Measurements from ENCODE around the gene CCDC14.

Gene CCDC14

GRCh38 chr3:123884993-123885392 is 76.0 kb downstream of the CCDC14 start:
- H3K4me3 ChIP-seq (ENCODE audit: low read length): no peak overlapping the region
- TF ChIP-seq ZNF274 (IDR thresholded peaks at IDR 0.05; ENCODE audit: low read depth, low read length): no peak

GRCh38 chr3:123884203-123884831 is 76.7 kb downstream of the CCDC14 start, which contains the start of gene MYLK:
TSS of gene MYLK (minus strand) at chr3:123884332. CDS start at chr3:123793841, 90,491 bp downstream.
- no peak for TF ChIP-seq ZNF274 (IDR thresholded peaks at IDR 0.05; ENCODE audit: low read depth, low read length)
- peak within 1 kb of the TSS; percentile 27; the same call in 1 of the 2 replicates for H3K4me3 ChIP-seq (ENCODE audit: low read length)

- H3K4me3 ChIP-seq (ENCODE audit: low read length): peak overlapping the region; percentile 19; the same call in 1 of the 2 replicates
- no peak for TF ChIP-seq ZNF274 (IDR thresholded peaks at IDR 0.05; ENCODE audit: low read depth, low read length)
Observed at GRCh38 chr3:123883701-123884202, 77.3 kb downstream of the CCDC14 start.

- no peak for TF ChIP-seq ZNF274 (IDR thresholded peaks at IDR 0.05; ENCODE audit: low read depth, low read length)
Observed at GRCh38 chr3:123883111-123883510, 77.9 kb downstream of the CCDC14 start.

GRCh38 chr3:123881771-123882170 is 79.3 kb downstream of the CCDC14 start:
- no peak overlapping the region for H3K4me3 ChIP-seq (ENCODE audit: low read length)
- no peak for TF ChIP-seq ZNF274 (IDR thresholded peaks at IDR 0.05; ENCODE audit: low read depth, low read length)

More at GRCh38 chr3:123883111-123883510, 77.9 kb downstream of the CCDC14 start:
- no peak overlapping the region for H3K4me3 ChIP-seq (ENCODE audit: low read length)

- no peak for TF ChIP-seq ZNF274 (IDR thresholded peaks at IDR 0.05; ENCODE audit: low read depth, low read length)
- H3K4me3 ChIP-seq (ENCODE audit: low read length): no peak overlapping the region
Observed at GRCh38 chr3:123880998-123881561, 79.9 kb downstream of the CCDC14 start.

- TF ChIP-seq ZNF274 (IDR thresholded peaks at IDR 0.05; ENCODE audit: low read depth, low read length): no peak
- no peak overlapping the region for H3K4me3 ChIP-seq (ENCODE audit: low read length)
Observed at GRCh38 chr3:123878807-123879206, 82.2 kb downstream of the CCDC14 start.

- TF ChIP-seq ZNF274 (IDR thresholded peaks at IDR 0.05; ENCODE audit: low read depth, low read length): no peak
- H3K4me3 ChIP-seq (ENCODE audit: low read length): no peak overlapping the region
Observed at GRCh38 chr3:123877965-123878364, 83.1 kb downstream of the CCDC14 start.

GRCh38 chr3:123877466-123877865 is 83.6 kb downstream of the CCDC14 start:
- no peak for TF ChIP-seq ZNF274 (IDR thresholded peaks at IDR 0.05; ENCODE audit: low read depth, low read length)
- no peak overlapping the region for H3K4me3 ChIP-seq (ENCODE audit: low read length)

GRCh38 chr3:123876858-123877257 is 84.2 kb downstream of the CCDC14 start:
- no peak overlapping the region for H3K4me3 ChIP-seq (ENCODE audit: low read length)
- TF ChIP-seq ZNF274 (IDR thresholded peaks at IDR 0.05; ENCODE audit: low read depth, low read length): no peak

GRCh38 chr3:123872621-123873020 is 88.4 kb downstream of the CCDC14 start:
- no peak overlapping the region for H3K4me3 ChIP-seq (ENCODE audit: low read length)
- TF ChIP-seq ZNF274 (IDR thresholded peaks at IDR 0.05; ENCODE audit: low read depth, low read length): no peak

GRCh38 chr3:123871946-123872345 is 89.1 kb downstream of the CCDC14 start:
- TF ChIP-seq ZNF274 (IDR thresholded peaks at IDR 0.05; ENCODE audit: low read depth, low read length): no peak
- no peak overlapping the region for H3K4me3 ChIP-seq (ENCODE audit: low read length)

GRCh38 chr3:123870033-123870432 is 91.0 kb downstream of the CCDC14 start:
- no peak for TF ChIP-seq ZNF274 (IDR thresholded peaks at IDR 0.05; ENCODE audit: low read depth, low read length)
- no peak overlapping the region for H3K4me3 ChIP-seq (ENCODE audit: low read length)

- H3K4me3 ChIP-seq (ENCODE audit: low read length): no peak overlapping the region
- no peak for TF ChIP-seq ZNF274 (IDR thresholded peaks at IDR 0.05; ENCODE audit: low read depth, low read length)
Observed at GRCh38 chr3:123869165-123869564, 91.9 kb downstream of the CCDC14 start.

GRCh38 chr3:123864706-123865105 is 96.3 kb downstream of the CCDC14 start:
- H3K4me3 ChIP-seq (ENCODE audit: low read length): no peak overlapping the region
- TF ChIP-seq ZNF274 (IDR thresholded peaks at IDR 0.05; ENCODE audit: low read depth, low read length): no peak

All from GM08714 (cell line).